ENCODE data around the gene SHH.

Gene SHH

GRCh38 chr7:155806096-155806871, 6.0 kb downstream of the SHH start:
- DNase-seq (ENCODE audit: low read depth in 2 of 2) = no peak

DNA sequence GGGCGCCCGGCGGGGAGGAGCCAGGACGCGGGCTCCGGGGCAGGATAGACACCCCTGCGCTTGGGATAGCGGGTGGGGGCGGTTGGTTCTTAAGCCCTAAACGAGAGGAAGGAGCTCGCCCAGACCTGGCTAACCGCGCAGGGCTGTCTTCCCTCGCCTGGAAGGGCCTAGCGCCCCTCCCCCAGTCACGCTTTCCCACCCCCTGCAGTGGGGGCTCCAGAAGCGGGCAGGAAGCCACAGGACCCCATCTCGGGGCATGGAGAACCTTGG, 6.5 kb downstream of the SHH start:
- DNase-seq (ENCODE audit: low read depth in 2 of 2) = no peak

DNA sequence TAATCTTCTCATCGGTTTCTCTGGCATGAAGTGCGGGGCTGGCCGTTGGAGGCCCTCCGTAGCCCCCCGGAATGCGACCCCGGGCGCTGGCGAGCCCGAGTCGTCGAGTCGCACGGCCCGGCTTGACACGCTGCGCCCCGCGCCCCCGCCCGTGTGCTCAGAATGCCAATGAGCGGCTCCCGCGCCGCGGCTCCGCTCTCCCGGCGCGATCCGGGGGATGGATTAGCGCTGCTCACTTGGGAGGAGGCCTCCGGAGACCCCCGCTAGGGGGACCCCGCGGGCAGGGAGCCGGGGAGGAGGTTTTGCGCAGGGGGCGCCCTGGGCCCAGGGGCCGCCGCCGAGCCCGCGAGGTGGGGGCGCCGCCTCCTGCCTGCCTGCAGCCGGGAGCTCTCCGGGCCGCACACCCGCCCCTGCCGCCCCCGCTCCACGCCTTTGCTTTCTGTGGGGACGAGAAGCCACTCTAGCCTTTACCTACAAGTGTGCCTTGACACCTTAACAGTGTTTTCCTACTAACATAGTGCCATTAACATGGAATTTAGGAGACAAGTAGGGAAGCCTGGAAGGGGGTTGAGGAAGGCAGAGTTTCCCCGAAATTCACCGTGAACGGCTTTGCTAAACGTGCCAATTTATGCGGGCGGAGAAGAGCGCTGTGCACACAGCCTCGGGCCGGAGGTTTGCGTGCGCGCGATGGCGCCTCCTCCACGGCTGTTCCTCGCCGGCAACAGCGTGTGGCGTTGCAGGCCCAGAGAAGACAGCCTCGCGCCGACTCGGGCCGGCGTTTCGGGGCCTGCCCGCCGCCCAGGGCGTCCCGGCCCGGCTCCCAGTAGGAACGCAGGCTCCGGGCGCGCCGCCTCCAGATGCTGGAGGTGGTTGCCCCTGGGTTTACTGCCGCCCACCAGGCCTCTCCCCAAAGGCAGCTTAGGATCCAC, 7.1 kb downstream of the SHH start:
- peak in 1 of 2 experiments; percentile 48 for DNase-seq (ENCODE audit: low read depth in 2 of 2)

DNA sequence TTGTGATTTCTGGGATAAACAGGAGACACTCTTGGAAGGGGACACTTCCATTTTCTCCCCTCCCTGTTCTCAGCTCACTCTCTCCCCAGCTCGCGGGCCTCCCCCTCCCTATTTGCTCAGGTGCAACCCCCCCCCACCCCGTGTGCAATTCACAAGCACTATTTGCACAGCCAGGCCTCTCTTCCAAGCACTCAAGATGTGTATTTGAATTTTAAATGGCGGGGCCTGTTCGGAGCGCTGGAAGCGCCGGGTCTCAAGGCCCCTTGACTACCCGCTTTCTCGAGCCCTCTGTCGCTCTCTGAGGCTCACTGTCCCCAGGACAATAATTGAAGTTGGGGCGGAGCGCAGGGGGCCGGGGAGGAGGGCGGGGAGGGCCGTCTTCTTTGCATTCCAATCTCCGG, 7.8 kb downstream of the SHH start:
- no peak for DNase-seq (ENCODE audit: low read depth in 2 of 2)

DNA sequence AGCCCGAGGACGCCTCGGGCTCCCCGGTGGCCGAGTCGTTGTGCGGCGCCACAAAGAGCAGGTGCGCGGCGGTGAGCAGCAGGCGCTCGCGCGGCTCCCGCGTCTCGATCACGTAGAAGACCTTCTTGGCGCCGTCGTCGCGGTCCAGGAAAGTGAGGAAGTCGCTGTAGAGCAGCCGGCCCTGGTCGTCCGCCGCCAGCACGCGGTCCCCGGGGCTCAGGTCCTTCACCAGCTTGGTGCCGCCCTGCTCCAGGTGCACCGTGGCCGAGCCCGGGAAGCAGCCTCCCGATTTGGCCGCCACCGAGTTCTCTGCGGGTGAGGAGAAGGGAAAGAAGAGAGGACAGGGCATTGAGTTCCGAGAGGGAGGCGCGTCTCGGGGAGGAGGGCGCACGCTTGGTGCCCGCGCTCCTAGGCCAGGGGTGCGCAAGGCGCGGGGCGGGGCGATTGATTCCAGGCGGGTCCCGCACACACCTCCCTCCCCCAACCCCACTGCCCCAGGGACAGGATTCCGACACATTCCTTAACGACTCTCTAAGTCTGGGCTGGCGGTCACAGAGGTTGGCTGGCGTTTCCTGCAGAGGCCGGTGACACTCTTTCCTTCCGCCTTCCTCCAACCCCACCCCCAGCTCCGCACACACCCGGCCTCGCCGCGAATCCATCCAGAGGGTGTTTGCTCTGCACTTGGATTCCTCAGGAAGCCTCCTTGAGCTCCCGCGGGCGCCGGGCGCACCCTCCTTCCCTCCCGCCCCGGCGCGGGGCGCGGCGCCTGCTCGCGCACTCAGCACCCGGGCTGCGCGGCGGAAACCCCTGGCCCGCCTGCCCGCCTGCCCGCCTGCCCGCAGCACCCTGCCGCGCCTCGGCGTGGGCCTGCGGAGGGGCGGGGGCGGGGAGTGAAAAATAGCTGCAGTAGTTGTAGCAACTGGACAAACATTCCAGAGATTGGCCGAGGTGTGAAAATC, 8.6 kb downstream of the SHH start:
- no peak for DNase-seq (ENCODE audit: low read depth in 2 of 2)

DNA sequence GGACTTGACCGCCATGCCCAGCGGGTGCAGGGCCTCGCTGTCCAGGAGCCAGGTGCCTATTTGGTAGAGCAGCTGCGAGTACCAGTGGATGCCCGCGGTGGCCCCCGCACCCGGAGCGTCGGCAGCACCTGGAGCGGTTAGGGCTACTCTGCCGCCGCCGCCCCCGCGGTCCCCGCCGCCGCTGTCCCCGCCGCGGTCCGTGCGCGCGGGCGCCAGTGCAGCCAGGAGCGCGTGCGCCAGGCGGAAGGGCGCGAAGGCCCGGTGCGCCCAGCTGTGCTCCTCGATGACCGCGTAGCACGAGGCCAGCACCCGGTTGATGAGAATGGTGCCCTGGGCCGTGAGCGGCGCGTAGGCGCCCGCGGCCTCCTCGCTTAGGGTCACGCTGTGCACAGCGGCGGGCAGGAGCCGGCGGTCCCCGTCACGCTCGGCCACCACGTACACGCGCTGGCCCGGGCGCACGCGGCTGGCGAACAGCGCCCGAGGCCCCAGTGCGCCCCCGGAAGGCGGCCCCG, 9.3 kb downstream of the SHH start:
- no peak for DNase-seq (ENCODE audit: low read depth in 2 of 2)

- no peak for DNase-seq (ENCODE audit: low read depth in 2 of 2)
Observed at GRCh38 chr7:155802291-155802690, 10.0 kb downstream of the SHH start.

- DNase-seq (ENCODE audit: low read depth in 2 of 2) = no peak
Observed at GRCh38 chr7:155800741-155801267, 11.5 kb downstream of the SHH start.

GRCh38 chr7:155800301-155800700, 12.0 kb downstream of the SHH start:
- no peak for DNase-seq (ENCODE audit: low read depth in 2 of 2)

GRCh38 chr7:155799514-155799913, 12.7 kb downstream of the SHH start:
- DNase-seq (ENCODE audit: low read depth in 2 of 2) = no peak

DNA sequence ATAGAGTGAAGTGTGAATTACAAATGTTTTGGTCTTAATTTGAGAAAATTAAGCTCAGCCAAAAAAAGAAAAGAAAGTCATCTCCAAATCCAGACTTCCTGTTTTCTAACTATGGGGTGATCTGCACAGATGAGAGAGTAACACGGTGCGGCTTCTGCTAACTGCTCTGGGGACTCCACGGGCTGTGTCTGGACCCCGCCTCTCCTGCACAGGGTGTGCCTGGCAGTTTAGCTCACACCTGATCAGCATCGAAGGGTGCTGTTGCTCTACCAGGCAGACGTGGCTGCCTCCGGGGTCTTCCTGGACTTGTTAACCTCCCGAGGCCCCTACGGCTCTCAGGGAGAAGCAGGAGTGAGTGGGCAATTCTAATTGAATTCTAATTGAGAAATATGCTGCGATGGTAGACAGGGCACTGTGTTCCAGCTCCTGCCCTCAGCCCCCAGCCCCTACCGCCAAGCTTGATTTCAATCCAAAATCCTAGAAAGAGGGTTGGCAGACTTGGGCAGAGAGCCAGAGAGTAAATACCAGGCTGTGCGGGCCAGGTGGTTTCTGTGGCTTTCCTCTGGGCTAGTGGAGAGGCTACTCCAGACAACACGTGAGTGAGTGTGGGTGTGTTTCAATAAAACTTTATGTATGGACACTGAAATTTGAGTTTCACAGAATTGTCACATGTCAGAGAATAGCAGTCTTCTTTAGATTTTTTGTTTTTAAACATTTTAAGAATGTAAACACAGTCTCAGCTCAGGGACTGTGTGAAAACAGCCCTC, 13.4 kb downstream of the SHH start:
- DNase-seq (ENCODE audit: low read depth in 2 of 2) = no peak

- DNase-seq (ENCODE audit: low read depth in 2 of 2) = no peak
Observed at GRCh38 chr7:155797262-155798250, 14.7 kb downstream of the SHH start.

DNA sequence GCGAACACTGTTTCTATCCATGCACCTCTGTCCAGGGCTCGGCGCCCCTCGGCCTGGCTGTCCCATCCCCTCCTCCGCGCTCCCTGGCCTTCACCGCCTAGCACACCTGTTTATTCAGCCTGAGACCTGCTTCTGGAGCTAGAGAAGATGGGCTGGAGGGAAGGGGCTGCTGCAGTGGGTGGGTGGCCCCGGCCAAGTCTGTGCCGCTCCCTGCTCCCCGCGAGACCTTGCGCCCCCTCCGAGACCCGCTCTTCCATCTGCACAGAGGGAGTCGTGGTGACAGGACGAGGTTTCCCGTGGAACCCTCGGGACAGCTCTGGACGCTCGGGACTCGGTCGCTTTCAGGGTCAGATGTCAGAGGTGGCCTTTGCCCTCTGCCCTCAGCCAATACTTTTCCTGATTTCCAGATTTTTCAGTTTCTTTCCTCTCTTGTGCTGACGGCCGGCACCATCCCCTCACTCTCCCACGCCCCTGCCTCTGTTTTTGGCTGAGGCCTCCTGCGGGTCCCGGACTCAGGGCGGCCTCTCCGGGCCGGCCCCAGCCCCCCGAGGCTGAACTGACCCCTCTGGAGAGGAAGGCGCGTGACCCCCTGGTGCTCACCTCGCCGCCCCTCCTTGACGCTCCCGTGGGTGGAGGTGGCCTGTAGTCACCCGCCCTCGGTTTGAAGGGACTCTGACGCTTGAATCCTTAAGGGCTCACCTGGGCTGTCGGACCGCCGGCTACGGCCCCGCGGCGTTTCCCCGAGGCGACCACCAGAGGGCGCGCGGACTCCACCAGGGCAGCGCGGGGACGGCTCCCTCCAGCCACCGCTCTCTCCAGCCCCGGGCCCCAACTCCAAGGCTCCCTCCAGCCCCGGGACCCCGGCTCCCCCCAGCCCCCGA, 15.6 kb downstream of the SHH start:
- DNase-seq (ENCODE audit: low read depth in 2 of 2) = peak; percentile 43 to 62

DNA sequence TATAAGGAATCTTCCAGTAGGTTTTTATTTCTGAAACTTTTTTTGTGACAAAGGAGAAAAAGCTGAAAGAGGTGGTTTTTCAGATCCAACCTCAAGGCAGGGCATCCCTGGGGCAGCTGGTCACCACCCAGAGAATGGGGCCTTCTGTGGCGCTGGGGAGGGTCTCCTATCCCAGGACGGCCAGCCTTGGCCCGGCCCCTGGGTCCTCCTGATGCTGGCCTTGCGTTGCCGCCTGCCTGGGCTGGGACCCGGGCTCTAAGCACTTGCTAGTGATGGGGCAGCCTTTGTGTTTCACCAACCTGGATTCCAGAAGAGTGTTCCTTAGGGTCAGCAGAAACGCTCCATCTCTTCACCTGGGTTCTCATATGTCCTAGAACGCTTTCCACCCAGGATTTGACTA, 16.3 kb downstream of the SHH start:
- no peak for DNase-seq (ENCODE audit: low read depth in 2 of 2)

DNA sequence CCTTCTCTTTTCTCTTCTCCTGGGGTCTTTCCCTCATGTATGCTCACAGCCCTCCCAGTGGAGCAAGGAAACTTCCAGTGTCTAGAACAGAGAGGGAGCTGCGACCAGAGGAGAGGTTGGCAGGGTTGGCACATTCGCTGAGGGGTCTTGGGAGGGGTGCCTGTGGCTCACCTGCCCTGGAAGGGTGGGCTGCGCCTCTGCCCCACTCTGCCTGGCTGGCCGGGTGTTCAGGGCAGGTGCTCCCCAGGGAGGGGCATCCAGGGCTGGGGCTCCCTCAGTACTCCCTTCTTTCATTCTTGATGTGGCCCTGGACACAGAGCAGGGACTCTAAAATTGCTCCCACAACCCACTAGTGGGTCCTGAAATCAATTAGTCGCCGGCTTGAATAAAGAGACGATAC, 16.9 kb downstream of the SHH start:
- no peak for DNase-seq (ENCODE audit: low read depth in 2 of 2)

DNA sequence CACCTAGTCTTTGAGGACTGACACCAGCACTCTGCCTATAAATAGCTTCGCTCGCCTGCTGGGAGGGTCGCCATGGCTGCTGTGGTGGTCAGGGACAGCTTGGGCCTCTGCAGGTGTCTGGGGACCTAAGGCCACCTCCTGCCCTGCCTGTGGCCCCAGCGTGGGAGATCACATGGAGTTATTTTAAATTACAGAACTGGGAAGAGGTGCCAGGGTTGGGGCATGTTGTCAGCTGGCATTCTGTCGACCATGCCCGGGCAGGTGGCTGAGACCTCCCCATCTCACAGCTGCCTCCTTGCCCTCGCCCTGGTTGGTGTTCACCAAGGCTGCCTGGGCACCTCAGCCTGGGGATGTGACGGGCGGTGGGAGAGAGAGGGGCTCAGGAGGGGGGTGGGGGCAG, 18.1 kb downstream of the SHH start:
- no peak for DNase-seq (ENCODE audit: low read depth in 2 of 2)

DNA sequence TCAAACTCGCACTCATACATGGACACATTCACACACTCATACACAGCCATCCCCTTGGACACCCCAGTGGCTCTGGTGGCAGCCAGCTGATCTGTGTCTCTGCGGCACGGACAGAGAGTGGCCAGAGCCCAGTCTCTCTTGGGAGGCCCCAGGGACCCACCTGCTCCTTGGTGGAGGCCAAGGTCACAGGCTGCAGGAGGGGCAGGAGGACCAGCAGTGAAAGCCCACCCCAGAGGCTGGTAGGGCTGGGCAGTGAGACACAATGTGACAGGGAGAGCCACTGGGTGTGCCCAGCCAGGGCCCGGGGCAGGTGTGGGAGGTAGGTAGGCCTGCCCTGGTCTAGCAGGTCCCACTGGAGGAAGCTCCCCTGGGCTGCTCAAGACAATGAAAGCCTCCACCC, 18.5 kb downstream of the SHH start:
- no peak for DNase-seq (ENCODE audit: low read depth in 2 of 2)

DNA sequence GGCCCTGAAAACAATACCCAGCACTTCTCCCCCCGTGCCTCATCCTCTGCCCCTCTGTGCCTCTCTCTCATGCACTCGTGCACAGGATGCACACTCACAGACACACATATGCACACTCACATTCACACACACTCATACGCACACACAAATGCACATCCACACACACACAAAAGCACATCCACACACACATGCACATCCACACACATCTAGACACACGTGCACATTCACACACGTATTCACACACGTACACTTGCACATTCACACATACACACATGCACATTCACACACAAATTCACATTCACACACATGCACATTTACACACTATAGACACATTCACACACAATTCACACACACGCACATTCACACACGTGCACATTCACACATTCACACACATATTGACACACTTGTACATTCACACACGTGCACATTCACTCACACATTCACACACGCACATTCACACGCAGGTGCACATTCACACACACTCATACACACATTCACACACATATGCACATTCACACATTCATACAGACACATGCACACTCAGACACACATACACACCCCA, 19.2 kb downstream of the SHH start:
- no peak for DNase-seq (ENCODE audit: low read depth in 2 of 2)

All from stimulated activated CD4-positive, alpha-beta T cell treated with anti-CD3 and anti-CD28 coated beads, Interleukin-12 subunit alpha, Interleukin-12 subunit beta, amount 100 ng/mL, for 24 hours (primary cell).